NCI-H146 treated with DMSO at 0.1 percent for 48 hours (cell line): ENCODE data around the gene RAD51.
A peak's percentile ranks its signal among the peaks of the same experiment; 100 is the strongest.

ENCODE experiments used
- DNase-seq: peaks from one replicate; lab custom pipeline; 2025; ENCODE audit not compliant: unreplicated experiment; lab: John Stamatoyannopoulos, UW

Gene RAD51

DNA sequence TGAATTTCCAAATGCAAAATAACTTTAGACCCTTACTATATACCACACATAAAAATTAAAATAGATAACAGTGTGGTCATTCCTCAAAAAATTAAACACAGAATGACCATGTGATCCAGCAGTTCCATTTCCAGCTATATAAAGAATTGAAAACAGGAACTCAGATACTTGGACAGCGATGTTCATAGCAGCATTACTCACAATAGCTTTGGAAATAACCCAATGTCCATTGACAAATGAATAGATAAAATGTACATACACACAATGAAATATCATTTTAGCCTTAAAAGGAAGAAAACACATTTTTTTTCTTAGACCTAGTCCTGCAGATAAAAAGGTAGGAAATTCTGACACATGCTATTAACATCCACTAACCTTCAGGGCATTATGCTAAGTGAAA is 26.7 kb downstream of the RAD51 start:
- DNase-seq: no peak

DNA sequence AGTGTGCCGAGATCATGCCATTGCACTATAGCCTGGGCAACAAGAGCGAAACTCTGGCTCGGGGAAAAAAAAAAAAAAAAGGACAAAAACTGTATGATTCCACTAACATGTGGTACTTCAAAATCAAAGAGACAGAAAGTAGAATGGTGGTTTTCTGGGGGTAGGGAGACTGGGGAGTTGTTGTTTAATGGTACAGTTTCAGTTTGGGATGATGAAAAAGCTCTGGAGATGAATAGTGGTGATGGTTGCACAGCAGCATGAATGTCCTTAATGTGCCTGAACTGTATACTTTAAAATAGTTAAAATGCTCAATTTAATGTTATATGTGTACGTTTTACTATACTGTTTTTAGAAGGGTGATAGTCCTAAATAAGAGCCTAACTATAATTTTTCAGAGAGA is 27.4 kb downstream of the RAD51 start:
- no peak for DNase-seq

DNA sequence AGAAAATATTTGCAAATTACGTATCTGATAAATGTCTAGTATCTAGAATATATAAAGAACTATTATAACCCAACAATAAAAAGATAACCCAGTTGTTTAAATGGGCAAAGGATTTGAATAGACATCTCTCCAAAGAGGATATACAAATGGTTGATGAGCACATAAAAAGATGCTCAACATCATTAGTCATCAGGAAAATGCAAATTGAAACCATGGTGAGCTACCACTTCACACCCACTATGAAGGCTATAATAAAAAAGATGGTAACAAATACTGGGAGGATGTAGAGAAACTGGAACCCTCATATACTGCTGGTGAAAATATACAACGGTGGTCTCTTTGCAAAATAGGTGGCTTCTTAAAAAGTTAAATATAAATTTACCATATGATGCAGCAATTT is 28.0 kb downstream of the RAD51 start:
- no peak for DNase-seq

DNA sequence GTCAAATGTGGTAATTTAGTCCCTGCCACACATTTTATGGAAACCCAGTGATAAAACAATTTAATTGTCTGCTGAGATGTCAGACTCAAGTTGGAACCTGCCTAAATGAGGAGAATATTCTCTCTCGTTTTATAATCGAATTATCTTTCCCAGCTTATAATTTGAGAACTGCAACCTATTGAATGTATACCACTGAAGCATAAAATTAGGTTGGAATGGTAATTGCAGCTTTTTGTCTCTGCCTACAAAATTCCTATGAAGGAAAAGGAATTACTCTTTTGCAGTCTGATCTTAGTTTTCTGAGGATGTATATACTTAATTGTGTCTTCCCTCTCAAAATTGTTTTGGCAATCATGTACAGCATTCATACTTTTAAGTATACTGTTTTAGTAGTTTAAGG is 28.9 kb downstream of the RAD51 start:
- no peak for DNase-seq

DNA sequence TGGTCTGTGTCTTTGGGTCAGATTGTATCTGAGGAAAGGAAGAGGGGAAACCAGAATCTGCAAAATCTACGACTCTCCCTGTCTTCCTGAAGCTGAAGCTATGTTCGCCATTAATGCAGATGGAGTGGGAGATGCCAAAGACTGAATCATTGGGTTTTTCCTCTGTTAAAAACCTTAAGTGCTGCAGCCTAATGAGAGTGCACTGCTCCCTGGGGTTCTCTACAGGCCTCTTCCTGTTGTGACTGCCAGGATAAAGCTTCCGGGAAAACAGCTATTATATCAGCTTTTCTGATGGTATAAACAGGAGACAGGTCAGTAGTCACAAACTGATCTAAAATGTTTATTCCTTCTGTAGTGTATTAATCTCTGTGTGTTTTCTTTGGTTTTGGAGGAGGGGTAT is 36.1 kb downstream of the RAD51 start:
- DNase-seq: no peak

DNA sequence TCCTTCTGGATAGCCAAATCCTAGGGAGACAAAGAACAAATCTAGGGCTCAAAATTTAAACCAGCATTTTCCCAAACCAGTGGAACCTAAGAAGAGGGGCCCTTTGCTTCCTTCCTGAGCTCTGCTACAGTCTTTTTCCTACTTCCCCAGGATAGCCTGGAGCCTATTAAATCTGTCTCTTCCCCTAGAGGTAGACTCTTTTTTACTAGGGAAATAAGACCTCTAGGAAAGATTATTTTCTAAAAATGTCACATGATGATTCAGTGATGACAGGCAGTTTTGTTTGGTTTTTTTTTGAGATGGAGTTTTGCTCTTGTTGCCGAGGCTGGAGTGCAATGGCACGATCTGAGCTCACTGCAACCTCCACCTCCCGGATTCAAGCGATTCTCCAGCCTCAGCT is 41.6 kb downstream of the RAD51 start:
- DNase-seq: no peak

DNA sequence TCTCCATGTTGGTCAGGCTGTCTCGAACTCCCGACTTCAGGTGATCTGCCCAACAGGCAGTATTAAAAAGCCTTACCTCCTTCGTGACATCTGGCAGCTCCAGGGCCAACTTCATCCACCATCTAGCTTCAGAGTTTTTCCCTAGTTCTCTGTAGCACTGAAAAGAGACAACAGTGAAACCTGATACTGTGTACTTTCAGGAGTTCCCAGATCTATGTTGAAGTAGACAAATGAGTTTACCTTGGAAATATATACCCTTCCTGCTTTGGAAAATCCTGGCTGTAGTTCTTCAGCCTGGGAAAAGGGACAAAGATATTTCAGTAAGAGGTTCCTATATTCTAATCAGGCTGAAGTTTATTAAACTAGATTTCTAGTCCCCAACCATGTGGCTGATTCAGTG is 42.1 kb downstream of the RAD51 start:
- no peak for DNase-seq

DNA sequence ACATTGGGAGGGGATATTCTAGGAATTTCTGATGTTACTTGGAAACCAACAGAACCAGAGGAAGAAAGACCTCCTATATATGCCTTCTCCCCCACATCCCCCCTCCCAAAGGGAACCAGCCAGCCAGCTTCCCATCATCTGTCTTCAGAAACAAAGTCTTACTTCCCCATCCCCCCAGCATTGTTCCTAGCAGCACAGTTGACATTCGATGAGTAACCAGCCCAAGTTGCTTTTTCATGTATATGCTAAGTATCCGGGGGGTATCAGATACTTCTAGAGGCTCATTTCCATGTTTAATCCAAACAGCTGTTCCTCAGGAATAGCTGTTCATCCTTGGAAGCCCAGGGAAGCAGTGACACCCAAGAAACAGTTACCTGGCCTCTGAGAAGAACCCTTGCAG is 44.1 kb downstream of the RAD51 start:
- no peak for DNase-seq

DNA sequence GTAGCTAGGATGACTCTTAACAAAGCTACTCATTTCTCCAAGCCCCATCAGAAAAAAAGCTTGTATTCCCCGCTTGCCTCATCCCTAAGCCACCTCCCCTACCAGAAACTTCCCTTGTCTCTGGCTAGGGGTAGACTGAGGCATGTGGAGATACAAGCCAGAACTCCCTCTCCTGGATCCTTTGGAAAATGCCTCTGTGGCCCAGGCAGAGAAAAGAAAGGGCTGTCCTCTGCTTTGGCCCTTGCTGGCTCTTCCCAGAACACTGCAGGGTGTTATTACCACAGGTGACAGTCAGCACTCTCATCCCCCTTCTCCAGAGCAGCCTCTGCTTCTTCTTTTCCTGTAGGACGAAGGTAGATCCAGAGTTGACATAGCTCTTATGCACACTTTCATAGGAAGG is 44.9 kb downstream of the RAD51 start:
- DNase-seq: no peak

DNA sequence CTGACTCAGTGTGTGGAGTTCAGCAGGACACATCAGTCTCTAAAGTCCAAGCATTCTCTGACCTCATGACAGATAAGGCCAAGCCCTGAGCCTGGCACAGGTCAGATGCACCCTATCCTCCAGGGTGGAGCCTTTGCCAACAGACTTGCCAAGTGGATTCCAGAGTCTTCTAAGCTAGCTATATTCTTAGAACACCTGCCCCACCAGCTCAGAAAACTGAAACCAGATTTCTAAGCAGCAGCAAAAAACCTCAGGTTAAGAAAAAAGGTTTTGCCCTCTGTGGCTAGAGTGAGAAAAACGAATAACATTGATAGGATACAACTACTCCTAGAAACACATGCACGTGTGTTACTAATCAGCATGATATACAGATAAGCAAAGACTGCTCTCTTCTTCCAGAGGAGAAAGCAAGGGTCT is 48.5 kb downstream of the RAD51 start:
- no peak for DNase-seq

DNA sequence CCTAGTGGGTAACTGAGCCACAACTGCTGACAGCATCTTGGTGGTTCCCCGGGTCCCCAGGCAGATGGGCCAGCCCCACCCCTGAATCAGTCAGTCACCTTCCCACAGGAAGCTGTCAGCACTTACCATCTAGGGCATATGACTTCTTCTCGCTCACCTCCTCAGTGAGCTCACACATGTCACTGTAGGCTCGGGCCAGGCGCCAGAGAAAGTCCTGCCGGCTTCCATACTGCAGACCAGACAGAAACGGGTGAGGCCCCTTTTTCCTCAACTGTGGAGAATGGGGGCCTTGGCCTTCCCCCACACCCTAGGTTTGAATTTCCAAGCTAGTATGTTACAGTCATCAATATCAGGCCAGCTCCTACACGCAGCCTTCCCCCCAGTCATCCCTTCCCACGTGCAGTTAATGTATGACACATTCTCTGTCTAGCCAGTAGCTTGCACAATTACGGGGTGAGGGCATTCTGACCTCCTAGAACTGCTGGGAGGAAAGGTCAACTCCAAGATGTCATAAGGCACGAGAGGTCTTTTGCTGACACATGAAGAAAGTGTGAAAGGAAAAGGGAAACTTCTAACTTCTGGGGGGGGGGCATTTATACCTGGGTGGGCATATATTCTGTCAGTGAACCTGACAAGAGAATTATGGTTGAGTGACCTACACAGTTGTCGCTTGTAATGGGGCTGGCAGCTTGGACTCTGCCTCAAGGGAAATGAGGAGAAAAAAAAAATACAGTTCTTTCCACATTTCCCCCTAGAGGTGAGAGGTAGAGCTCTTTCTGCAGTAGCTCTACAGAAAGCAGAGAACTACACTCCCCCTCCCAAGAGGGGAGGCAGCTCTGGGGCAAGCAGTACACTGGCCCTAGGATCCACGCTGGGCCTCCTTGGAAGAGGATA is 49.2 kb downstream of the RAD51 start:
- no peak for DNase-seq

DNA sequence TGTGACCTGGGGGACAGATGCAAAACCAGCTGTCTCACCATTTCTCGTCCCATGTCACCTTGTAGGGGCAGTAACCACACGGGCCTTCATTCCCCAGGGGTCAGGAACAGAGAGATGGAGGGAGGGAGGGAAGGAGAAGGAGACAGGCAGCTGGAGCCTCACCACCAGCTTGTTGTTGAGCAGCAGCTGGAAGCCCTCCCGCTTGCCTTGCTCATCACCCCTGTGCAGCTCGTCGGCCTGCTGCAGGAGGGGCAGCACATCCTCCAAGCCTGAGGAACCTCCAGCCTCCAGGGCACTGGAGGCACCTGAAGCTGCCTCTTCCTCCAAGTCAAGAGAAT is 49.8 kb downstream of the RAD51 start:
- no peak for DNase-seq

DNA sequence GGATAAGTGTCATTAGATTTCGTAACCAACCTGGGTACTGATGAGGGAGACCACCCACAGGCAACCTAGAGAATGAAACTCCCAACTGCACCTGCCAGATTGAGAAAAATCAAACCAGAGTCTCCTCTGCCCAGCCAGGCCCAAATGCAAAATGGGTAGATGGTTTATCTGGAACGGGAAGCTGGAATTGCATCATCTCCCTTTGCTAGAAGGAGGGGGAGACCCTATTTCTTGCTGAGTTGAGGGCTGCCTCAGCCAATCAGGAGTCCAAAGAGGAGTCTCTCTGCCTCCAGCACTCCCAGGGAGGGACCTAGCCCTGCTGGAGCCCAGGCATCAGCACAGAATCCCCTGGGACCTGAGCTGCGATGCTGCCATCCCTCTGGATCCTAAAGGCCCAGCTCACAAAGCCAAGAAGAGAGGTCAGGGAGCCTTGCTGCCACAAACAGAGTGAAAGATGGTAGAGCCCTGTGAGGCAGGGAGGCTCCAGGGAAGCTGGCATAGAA is 52.0 kb downstream of the RAD51 start:
- no peak for DNase-seq

DNA sequence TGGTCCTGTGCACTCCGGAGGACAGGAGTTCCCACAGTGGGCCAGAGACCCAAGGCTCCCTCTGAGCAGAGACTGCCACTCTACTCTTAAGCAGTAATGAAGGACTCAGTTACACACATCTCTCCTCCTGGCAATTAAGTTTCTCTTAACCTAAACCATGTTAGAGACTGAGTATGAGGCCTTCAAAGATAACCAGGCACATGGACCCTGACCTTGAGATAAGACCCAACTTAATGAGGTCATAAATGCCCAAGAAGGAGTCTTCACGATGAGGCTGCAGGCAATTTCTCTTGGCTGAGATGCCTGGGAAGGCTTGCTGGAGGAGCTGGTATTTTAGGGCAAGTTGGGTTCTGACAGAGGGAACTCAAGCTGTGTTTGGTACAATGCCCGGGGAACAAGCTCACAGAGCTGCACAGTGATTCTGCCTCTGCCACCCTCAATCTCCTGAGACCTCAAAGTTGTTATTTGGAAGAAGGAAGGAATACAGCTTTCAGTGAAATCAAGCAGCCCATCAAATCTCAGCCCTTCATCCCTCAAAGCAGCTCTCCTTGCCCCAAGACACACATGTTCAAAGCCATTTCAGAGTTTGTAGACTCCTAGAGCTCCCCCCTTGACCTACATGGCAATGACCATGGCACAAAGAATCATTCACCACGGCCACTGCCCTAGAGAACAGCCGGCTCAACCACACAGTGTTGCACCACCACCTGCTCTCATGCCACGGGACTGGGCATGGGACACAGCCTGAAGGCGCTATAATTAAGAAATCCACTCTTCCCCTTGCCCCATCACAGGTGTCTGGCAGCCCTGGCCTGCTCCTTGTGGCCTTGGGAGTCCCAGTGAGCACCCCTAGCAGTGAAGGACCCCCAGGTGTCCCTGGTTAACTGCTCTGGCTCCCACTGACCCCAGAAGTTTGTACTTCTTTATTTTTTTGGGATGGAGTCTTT is 53.0 kb downstream of the RAD51 start:
- no peak for DNase-seq

DNA sequence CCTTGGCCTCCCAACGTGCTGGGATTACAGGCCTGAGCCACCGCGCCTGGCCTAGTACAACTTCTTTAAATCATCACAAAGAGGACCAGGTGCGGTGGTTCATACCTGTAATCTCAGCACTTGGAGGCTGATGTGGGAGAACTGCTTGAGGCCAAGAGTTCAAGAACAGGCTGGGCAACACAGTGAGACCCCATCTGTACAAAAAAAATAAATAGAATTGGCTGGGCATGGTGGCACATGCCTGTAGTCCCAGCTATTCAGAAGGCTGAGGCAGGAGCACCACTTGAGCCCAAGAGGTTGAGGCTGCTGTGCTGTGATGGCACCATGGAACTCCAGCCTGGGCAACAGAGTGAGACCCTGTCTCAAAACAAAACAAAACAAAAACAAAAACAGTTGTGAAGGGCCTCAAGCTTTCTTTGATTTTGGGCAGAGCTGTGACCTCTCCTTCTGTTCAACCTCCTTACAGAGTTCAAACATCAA is 54.2 kb downstream of the RAD51 start:
- no peak for DNase-seq

DNA sequence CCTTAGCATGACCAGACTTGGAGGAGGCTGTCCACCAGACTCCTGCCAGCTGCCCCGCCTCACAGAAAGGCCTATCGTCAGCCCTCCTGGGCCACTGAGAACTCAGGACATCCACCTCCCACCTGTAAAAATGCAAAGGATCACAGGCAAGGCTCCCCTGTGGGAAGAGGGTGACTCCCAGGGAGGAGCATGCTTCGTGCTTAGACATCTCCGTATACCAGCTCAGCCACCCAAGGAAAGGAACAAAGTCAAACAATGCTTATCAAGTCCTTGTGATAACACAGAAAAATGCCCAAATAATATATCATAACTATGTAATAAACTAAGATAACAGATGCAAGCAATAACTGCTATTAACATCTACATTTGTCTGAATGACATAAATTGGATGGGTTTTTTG is 55.9 kb downstream of the RAD51 start:
- no peak for DNase-seq

DNA sequence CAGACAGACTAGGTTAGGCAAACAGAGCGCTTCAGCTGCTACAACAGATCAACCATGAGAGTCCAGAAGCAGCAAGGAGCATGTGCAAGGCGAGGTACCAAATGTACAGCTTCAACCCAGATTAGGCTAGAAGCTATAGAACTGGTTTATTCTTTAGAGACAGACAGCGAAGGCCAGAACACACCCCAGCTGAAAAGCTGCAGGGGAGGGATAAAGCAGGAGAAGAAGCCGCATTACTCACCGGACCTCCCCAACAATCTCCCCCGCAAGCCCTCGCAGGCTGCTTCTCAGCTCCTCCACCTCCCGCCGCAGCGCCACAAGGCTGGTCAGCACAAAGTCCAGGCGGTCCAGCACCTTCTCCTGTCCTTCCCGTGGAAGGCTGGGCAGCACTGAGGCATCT is 56.8 kb downstream of the RAD51 start:
- DNase-seq: no peak

DNA sequence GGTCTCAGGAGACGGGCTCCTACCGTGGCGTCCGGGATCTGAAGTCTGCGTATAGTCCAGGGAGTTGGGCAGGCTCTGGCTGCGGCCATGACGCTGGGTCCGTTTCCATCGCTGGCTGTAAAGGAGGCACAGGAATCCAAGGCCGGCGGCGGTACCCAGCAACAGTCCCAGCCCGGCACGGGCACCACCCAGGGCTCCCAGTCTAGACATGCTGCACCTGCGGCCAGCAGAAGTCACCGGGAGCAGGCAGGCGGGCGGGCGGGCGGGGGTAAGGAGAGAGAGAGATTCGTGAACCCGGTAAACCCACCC is 59.6 kb downstream of the RAD51 start:
- DNase-seq: peak; percentile 15

DNA sequence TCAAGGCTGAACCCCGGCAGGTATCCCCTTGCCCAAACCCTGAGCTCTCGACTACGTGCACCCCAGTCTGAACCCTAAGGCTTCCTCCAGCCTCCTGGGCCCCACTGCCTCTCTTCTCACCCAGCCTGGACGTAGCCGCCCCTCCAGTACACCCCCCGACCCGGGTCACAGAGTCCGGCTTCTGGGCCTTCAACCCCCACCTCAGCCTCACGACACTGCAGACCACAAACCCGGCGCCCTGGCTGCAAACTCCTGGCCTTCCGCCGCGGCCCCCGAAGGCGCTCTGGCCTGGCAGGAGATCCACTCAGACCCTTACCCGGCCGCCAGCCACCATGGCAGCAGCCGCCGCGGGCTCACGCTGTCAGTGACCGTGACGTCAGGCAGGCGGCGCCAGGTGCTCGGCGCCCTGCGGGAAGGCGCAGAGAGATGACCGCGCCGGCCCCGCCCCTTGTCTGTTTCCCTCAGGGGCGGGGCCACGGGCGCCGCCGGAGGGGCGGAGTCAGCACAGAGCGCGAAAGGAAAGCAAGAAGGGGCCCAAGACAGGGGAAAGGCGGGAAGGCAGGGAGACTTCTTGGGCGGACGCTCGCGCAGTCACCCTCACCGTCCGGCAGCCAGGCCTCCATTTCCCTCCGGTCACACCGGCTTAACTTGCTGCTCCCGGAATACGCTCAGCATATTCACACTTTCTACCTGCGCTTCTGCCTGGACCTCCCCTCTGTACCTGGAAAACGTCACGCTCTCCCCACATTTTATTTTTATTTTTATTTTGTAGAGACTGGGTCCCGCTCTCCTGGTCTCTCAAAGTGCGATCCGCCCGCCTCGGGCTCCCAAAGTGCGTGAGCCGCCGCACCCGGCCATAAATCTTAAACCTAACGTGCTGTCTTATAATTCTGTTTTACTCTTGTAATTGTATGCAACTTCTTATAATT is 60.2 kb downstream of the RAD51 start, which contains the start of gene RMDN3:
TSS of gene RMDN3 (minus strand) at position 372 of the 929 bp plus-strand sequence. CDS start 471 bp downstream, outside the sequence.
- DNase-seq: peak; percentile 72

DNA sequence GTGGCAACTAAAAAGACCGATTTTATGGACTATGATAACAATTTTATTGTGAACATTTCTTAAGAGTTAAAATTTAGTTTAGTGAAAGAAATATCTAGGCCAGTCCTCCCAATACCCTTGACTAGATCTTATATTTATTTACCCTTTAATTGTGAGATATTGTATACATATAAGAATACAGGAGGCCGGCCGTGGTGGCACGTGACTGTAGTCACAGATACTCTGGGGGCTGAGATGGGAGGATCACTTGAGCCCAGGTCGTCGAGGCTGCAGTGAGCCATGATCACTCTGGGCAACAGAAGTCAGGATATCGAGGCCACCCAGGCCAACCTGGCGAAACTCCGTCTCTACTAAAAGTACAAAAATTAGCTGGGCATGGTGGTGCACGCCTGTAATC is 60.8 kb downstream of the RAD51 start:
- DNase-seq: no peak

DNA sequence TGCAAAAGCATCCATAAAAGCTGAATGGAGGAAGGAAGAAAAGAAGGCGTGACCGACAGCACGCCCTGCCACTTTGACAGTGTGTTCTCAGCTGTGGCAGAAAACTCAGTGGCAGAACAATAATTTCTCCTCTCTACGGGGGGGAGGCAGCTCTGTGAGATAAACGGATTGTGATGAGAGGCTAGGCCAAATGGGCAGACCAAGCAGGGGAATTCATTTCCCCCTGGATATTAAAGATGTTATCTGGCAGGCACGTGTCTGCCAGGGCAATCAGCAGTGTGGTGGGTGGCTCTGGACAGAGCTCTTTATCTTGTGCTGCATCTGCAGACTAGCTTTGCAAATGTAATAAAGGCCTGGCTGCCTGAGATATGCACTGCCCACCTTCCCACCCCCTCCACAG is 62.0 kb downstream of the RAD51 start:
- DNase-seq: peak; percentile 61
